Heart left ventricle (tissue), 16 donors: Measurements from ENCODE around the gene IGLL1. TPM values are rescaled to one million over a fixed set of nuclear protein-coding genes. Genes with fewer than 3 reads are reported as not detected.
A peak's percentile ranks its signal among the peaks of the same experiment; 100 is the strongest.

ENCODE experiments used
- ATAC-seq, 4 donors: fragments of 200-7000 bp; cut with Tn5 transposase; one replicate each; pipeline ENCODE4 v1.9.1; 2020 to 2022; ENCODE audit warnings: moderate library complexity in 4 of 4, mild to moderate bottlenecking in 3 of 4, moderate number of reproducible peaks in 1 of 4
- DNase-seq, 5 donors: peaks; one replicate each; pipeline ENCODE4 v3.0.0-alpha.2; 2020
- H3K27ac ChIP-seq, 12 donors: fragments of 200-600 bp; sonication (generic) in 4 of 12; one replicate each; pipeline versions ENCODE4 v1.5.0 to v1.8.0; 2016 to 2022; ENCODE audit warnings: mild to moderate bottlenecking in 2 of 12
- H3K27me3 ChIP-seq, 9 donors: fragments of 200-600 bp; sonication (generic) in 2 of 9; one replicate each; pipeline versions ENCODE4 v1.5.1 to v1.8.0; 2016 to 2022; ENCODE audit warnings: mild to moderate bottlenecking in 3 of 9
- H3K36me3 ChIP-seq, 9 donors: fragments of 200-600 bp; sonication (generic) in 2 of 9; one replicate each; pipeline versions ENCODE4 v1.5.0 to v1.8.0; 2018 to 2022; ENCODE audit warnings: mild to moderate bottlenecking in 2 of 9
- H3K4me1 ChIP-seq, 12 donors: fragments of 200-600 bp; sonication (generic) in 4 of 12; one replicate each; pipeline versions ENCODE4 v1.5.0 to v1.8.0; 2016 to 2022; ENCODE audit warnings: mild to moderate bottlenecking in 3 of 12
- H3K4me3 ChIP-seq, 12 donors: fragments of 200-600 bp; sonication (generic) in 4 of 12; one replicate each; pipeline versions ENCODE4 v1.5.0 to v1.8.0; 2017 to 2022; ENCODE audit warnings: mild to moderate bottlenecking in 9 of 12, moderate library complexity in 4 of 12
- H3K9me3 ChIP-seq, 12 donors: fragments of 200-600 bp; sonication (generic) in 4 of 12; one replicate each; pipeline versions ENCODE4 v1.5.0 to v1.8.0; 2016 to 2022; ENCODE audit warnings: mild to moderate bottlenecking in 1 of 12
- CTCF ChIP-seq, 12 donors: fragments of 200-600 bp; sonication (generic) in 4 of 12; IDR thresholded peaks; one replicate each; pipeline versions ENCODE4 v1.5.0 to v1.8.0; 2018 to 2022; ENCODE audit warnings: antibody characterized with exemption in 12 of 12, mild to moderate bottlenecking in 5 of 12
- POLR2A ChIP-seq, 2 donors: fragments of 450-650 bp; IDR thresholded peaks; one replicate each; pipeline ENCODE4 v1.6.1; 2017; ENCODE audit warnings: antibody characterized with exemption in 2 of 2, mild to moderate bottlenecking in 2 of 2, moderate library complexity in 2 of 2
- WGBS, 4 donors: extraction: QIAGEN DNeasy Blood & Tissue Kit in 2 of 4; methylation state at CpG; one replicate each; pipeline versions ENCODE4 v1.1.5 to v1.1.7; 2013 to 2018; 5-methylcytosine and 5-hydroxymethylcytosine counted together
- intact Hi-C, 10 donors: fragments of 100-400 bp; cut with DNase I; formaldehyde crosslinking; loops; one replicate each; pipeline versions ENCODE4 v1.11.1 to v1.14.2; 2022
- polyA plus RNA-seq, 2 donors: library from polyadenylated mRNA; stranded (reverse); fragments of 200-250 nt; gene quantifications; one replicate each; pipeline ENCODE4 v1.2.3, GENCODE V29; 2013
- total RNA-seq, 9 donors: library from RNA; depleted of rRNA in 2 of 9; stranded (reverse); fragments of >200 nt in 2 of 9; fragmentation: NEBNext Ultra II Directional in 3 of 9; extraction: Animal tissue kit (Norgen Biotek cat#: 25700) in 3 of 9; gene quantifications; one replicate each; pipeline versions ENCODE4 v1.1.0 to v1.2.4, GENCODE V29; 2016 to 2023
- donor health status: ischemic (EF 13 %, LVEDD 7.1; RV severe dilation, severe dysfunction).
- donor health status: healthy with polysubstance abuse.
- donor health status: DM: no; HTN: yes; CAD: no.
- donor health status: DM: no; HTN: no; CAD: no.
- donor health status: ischemic (EF 25% LVEDD 6.9; RV normal size, moderate dysfunction).
- donor health status: ischemic (EF 25% LVEDD 5.7; RV mildly dilated, moderate dysfunction).
- donor health status: healthy.
- donor health status: DM: yes; HTN: yes; CAD: no.
- donor health status: ischemic (EF 35%, LVEDD 5.7; RV mildly dilated, moderate dysfunction).
- donor health status: nonischemic (EF 11% LVEDD 7.7; RV severe dilation, severe dysfunction).
- donor health status: DM: yes; HTN: yes; CAD: no.
- donor health status: PGD.
- donor health status: ischemic (EF 29% LVEDD 5.4; RV normal size, mild dysfunction).
- donor health status: nonischemic (EF 23%, LVEDD 6.1; RV moderate dilation, normal function).

Gene IGLL1
- total and polyA plus RNA-seq, 11 donors = not detected

- ATAC-seq (no peak), DNase-seq (no peak)
- intact Hi-C loops = no loop called here
- H3K27me3 ChIP-seq = no peaks in the 10 kb centered on the region
- 64 to 72% (median 69%) methylated on average over 11 of the region's 11 CpGs for WGBS, 4 donors
- no peak overlapping the region for H3K27ac ChIP-seq
- H3K36me3 ChIP-seq = no peaks in the 10 kb centered on the region
- no peaks in the 10 kb centered on the region for H3K9me3 ChIP-seq
- no peak overlapping the region for H3K4me3 ChIP-seq
- TF ChIP-seq CTCF (IDR thresholded peaks at IDR 0.05) = no peak
- no peak for TF ChIP-seq POLR2A (IDR thresholded peaks at IDR 0.05)
- H3K4me1 ChIP-seq = no peaks in the 10 kb centered on the region
Measured at GRCh38 chr22:23580576-23581259, 628 bp upstream of the IGLL1 start.

DNA sequence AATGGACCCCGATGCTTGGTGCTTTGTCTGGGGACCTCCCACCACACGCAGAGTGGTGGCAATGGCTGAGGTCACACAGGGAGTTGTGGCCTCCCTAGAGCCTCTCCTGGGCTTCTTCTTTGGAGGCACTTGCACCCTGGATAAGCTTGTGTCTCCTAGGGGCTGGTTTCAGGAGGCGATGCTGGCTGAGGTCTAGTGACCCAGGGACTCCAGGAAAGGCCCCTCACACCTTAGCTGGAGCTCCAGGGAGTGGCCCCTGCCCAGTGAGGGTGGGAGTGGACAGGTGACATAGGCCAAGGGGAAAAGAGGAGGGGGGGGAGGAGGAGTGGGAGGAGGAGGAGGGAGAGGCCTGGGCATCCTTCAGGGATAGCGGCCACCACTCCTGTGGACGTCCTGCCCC lies 810 bp downstream of the IGLL1 start:
- intact Hi-C loops = no loop called here

DNA sequence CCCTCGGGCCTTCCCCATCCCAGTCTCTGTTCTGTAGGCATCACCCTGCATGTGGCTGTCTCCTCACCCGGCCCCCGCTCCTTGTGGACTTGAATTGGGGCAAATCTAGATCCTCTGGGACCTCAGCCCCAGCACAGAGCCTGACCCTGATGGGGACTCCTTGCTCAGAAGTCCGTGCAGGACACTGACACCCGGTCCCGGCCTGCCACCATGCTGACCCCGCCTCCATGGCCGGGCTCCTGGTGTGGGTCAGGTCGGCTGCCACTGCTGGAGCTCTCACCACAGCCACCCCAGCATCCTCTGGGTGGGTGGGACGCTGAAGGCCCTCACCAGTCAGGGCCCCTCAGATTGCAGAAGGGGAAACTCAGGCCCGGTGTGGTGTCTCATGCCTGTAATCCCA lies 1.8 kb downstream of the IGLL1 start:
- TF ChIP-seq CTCF (IDR thresholded peaks at IDR 0.05) = no peak
- Histone ChIP-seq H3K9me3 (no peaks in the 10 kb centered on the region), H3K36me3 (no peaks in the 10 kb centered on the region), H3K27me3 (no peaks in the 10 kb centered on the region), H3K4me1 (no peaks in the 10 kb centered on the region), H3K4me3 (no peak overlapping the region), H3K27ac (no peak overlapping the region)
- intact Hi-C loops = no loop called here
- 71 to 78% (median 75%) methylated on average over 10 to 11 of the region's 11 CpGs for WGBS, 4 donors
- DNase-seq (peak in 1 of 5 donors; percentile 48), ATAC-seq (no peak)

More for the DNA sequence above, 810 bp downstream of the IGLL1 start:
- TF ChIP-seq CTCF (IDR thresholded peaks at IDR 0.05) (no peak), POLR2A (IDR thresholded peaks at IDR 0.05) (no peak)
- ATAC-seq (no peak), DNase-seq (peak in 1 of 5 donors; percentile 37)
- 84 to 91% (median 85%) methylated on average over 4 to 5 of the region's 5 CpGs for WGBS, 4 donors
- Histone ChIP-seq H3K4me1 (no peaks in the 10 kb centered on the region), H3K27me3 (no peaks in the 10 kb centered on the region), H3K9me3 (no peaks in the 10 kb centered on the region), H3K27ac (no peak overlapping the region), H3K36me3 (no peaks in the 10 kb centered on the region), H3K4me3 (no peak overlapping the region)

- Histone ChIP-seq H3K27me3 (no peaks in the 10 kb centered on the region), H3K4me1 (no peaks in the 10 kb centered on the region), H3K36me3 (no peaks in the 10 kb centered on the region), H3K4me3 (no peak overlapping the region), H3K9me3 (no peaks in the 10 kb centered on the region), H3K27ac (no peak overlapping the region)
- no peak for ATAC-seq
- DNase-seq = no peak
- 60 to 75% (median 66%) methylated on average over 5 of the region's 5 CpGs for WGBS, 4 donors
- TF ChIP-seq CTCF (IDR thresholded peaks at IDR 0.05) (no peak), POLR2A (IDR thresholded peaks at IDR 0.05) (no peak)
- intact Hi-C loops = no loop called here
Measured at GRCh38 chr22:23576681-23577080, 3.4 kb downstream of the IGLL1 start.
